IPS-NIHi7 (cell line): ENCODE data around the gene PTK6.

Experiments
- DNase-seq: peaks from one replicate; pipeline ENCODE4 v3.0.0; 2012; ENCODE audit warnings: mixed read lengths; ENCODE audit errors: extremely low spot score

PTK6 gene

GRCh38 chr20:63508072-63508768 is 29.0 kb downstream of the PTK6 start:
- no peak for DNase-seq

- DNase-seq, result no peak
Observed at GRCh38 chr20:63507083-63507743, 30.0 kb downstream of the PTK6 start.

- no peak for DNase-seq
Observed at GRCh38 chr20:63505723-63506122, 31.5 kb downstream of the PTK6 start.

- DNase-seq, result no peak
Observed at GRCh38 chr20:63505281-63505680, 31.9 kb downstream of the PTK6 start.

- DNase-seq, result no peak
Observed at GRCh38 chr20:63504642-63505041, 32.5 kb downstream of the PTK6 start.

- no peak for DNase-seq
Observed at GRCh38 chr20:63503524-63503923, 33.7 kb downstream of the PTK6 start.

GRCh38 chr20:63502671-63503172 is 34.5 kb downstream of the PTK6 start:
- no peak for DNase-seq

- DNase-seq, result peak; percentile 77
Observed at GRCh38 chr20:63501818-63502670, 35.1 kb downstream of the PTK6 start.

GRCh38 chr20:63500902-63501817 is 36.0 kb downstream of the PTK6 start:
- DNase-seq, result no peak

- no peak for DNase-seq
Observed at GRCh38 chr20:63500151-63500901, 36.9 kb downstream of the PTK6 start.

GRCh38 chr20:63499338-63499969 is 37.7 kb downstream of the PTK6 start:
- no peak for DNase-seq

- no peak for DNase-seq
Observed at GRCh38 chr20:63498960-63499337, 38.2 kb downstream of the PTK6 start, which contains the start of gene EEF1A2. Gene EEF1A2 (minus strand): TSS chr20:63499083. CDS start chr20:63497763, 1,320 bp downstream.

- peak; percentile 66 for DNase-seq
Observed at GRCh38 chr20:63497946-63498935, 38.9 kb downstream of the PTK6 start.

- DNase-seq, result no peak
Observed at GRCh38 chr20:63497138-63497945, 39.8 kb downstream of the PTK6 start.

GRCh38 chr20:63496596-63497120 is 40.5 kb downstream of the PTK6 start:
- no peak for DNase-seq

GRCh38 chr20:63495741-63496595 is 41.2 kb downstream of the PTK6 start:
- peak; percentile 84 for DNase-seq
